GM18868 (cell line): ENCODE measurements around the gene CLEC4E.
A peak's percentile ranks its signal among the peaks of the same experiment; 100 is the strongest.
"Not testable (repeated sequence)": the region's sequence is repeated elsewhere in the genome, so short reads cannot be mapped to it uniquely, and the experiment has no call there.

Experiments
- ATAC-seq: cut with Tn5 transposase; IDR thresholded peaks from one replicate; pipeline ENCODE4 v1.9.1; 2021; ENCODE audit warnings: mild to moderate bottlenecking, moderate library complexity; ENCODE audit not compliant: unreplicated experiment

CLEC4E gene

DNA sequence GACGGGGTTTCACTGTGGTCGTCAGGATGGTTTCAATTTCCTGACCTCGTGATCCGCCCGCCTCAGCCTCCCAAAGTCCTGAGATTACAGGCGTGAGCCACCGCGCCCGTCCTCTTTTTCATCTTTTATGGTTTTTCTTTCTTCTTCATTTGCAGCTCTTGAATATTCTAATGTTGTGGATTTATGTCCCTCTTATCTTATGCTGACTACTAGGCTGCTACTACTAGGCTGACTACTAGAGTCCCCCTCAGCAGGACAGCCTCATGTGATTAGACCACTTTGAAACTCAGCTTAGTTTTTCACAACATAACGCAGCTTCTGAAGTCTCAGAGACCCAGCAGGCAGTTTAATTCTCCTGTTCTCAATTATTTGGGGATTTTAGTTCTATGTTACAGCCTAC is 857 bp upstream of the CLEC4E start:
- ATAC-seq: no peak

- ATAC-seq: not testable (repeated sequence)
Measured at GRCh38 chr12:8537820-8538219, 2.9 kb downstream of the CLEC4E start.

- ATAC-seq: no peak
Measured at GRCh38 chr12:8532045-8532444, 8.7 kb downstream of the CLEC4E start.

DNA sequence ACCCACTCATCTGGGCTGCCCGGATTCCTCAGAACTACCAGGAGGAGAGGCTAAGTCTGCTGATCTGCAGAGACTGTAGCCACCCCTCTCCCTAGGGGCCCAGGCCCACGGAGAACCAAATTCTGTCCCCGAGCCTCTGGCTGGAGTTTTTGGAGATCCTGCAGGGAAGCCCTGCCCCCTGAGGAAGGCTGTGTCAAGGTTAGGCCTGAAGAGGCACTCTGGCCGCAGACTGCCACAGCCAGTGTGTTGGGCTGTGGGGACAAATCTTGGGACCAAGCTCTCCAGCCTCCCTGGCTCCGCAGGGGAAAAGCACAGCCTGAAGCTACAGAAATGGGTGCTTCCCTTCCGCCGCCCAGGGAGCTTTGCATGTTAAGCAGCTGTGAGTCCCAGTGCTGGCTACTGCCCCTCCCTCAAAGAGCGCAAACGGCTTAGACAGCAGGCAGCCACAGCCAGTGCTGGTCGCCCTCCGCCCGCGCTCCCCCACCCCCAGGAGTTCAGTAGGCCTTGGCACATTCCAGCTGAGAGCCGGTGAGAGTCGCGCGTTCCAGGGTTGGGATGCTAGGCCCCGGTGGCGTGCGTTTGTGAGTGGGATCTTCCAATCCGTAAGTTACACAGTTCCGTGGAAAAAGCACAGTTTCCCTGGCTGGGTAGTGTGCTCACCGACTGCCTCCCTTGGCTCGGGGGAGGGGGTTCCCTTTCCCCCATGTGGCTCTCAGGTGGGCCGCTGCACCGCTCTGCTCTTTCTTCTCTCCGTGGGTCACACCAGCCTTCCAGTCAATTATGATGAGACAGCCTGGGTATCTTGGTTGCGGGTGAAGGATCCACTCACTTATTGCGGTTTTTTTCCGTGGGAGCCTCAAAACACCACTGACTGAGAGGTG is 13.2 kb downstream of the CLEC4E start:
- ATAC-seq: no peak

GRCh38 chr12:8519171-8519570 is 21.5 kb downstream of the CLEC4E start:
- ATAC-seq: no peak

- ATAC-seq: no peak
Measured at GRCh38 chr12:8517971-8518370, 22.7 kb downstream of the CLEC4E start.

DNA sequence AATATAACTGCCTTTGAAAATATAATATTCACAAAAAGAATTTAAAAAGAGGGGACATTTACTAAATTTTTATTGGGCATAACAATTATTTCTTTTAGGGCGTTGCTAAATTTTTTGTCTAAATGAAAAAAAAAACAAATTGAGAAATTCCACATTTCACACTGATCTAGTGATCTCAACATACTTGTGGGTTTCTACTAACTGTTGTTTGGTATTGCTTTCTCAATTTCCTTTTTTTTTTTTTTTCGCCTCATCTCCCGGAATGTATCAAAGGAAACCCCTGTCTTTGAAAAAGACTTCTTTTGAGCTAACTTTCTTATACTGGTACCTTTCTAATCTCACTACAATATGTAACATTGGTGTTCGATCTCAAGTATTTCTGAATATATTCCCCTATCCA is 27.4 kb downstream of the CLEC4E start, which contains the start of gene CLEC4D:
Gene CLEC4D, plus strand, starts transcription at position 248 of the 400 bp plus-strand sequence. CDS start 230 bp downstream, outside the sequence.
- no peak for ATAC-seq

DNA sequence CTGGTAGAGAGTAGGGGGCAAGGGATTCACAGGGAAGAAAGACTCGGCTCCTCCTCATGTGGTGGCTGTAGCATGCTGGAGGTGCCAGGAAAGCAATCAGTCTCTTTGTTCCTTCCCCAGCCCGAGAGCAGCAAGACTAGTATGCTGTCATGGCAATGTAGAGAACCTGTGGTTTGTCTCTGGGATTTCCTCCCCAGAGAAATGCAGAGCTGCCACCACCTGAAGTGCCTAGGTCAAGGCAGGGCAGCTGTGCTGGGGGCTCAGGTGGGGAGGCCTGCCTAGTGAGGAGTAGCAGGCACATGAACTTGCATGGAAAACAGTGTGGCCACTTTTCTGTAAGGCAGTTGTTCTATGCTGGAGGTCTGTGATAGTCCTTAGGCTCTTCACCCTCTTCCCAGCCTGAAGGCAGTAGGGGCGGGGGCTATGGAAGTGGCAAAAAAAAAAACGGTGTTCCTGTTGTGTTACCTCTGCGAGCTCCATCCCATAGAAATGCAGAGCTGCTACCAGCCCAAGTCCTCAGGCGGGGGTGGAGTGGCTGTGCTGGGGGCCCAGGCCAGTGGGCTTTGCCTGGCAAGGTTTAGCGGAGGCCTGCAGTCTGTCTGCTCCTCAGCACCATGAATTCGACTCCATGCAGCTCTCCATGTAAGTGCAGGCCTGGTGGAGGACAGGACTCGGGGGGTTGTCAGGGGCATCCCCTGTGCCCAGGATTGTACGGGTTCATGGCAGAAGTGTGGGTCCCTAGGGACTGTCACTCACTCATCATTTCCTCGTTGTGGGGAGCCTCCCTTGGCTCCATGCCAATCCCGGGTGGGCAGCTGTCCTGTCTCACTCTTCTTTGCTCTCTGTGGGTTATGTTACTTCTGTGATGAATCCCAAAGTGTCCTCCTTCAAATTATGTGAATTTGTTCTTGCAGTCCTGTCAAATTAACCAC is 31.5 kb downstream of the CLEC4E start:
- ATAC-seq: no peak

DNA sequence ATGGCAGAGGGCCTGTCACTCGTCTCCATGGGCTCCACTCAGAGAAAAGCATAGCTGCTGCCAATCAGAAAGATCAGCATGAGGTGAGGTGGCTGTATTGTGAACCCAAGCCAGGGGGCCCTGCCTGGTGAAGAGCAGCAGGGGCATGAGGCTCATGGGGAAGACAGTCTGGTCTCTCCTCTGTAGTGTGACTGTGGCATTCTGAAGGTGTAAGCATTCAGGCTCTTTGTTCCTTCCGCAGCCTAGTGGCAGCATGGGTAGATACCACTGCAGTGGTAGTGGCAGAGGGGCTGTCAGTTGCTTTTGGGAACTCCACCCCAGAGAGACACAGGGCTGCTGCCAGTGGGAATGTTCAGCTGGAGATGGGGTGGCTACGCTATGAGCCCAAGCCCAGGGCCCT is 32.5 kb downstream of the CLEC4E start:
- no peak for ATAC-seq

- ATAC-seq: no peak
Measured at GRCh38 chr12:8507596-8507995, 33.1 kb downstream of the CLEC4E start.

GRCh38 chr12:8504351-8504750 is 36.4 kb downstream of the CLEC4E start:
- ATAC-seq: no peak

DNA sequence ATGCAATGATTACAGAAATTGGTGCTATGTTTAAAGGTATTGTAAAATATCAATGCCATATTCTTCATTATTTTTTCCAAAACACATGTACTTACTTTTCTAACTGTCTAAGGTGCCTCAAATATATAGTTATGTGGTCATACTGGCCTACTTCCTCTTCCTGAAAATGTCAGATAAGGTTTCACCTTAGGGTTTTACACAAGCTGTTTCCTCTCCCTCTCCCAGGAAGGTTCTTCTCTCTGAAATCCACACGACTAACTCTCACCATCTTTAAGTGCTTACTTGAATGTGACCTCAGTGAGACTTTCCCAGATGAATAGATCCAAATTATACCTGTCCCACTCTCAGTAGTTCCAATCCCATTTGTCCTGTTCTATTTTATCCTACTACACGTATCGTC is 39.0 kb downstream of the CLEC4E start:
- ATAC-seq: no peak

DNA sequence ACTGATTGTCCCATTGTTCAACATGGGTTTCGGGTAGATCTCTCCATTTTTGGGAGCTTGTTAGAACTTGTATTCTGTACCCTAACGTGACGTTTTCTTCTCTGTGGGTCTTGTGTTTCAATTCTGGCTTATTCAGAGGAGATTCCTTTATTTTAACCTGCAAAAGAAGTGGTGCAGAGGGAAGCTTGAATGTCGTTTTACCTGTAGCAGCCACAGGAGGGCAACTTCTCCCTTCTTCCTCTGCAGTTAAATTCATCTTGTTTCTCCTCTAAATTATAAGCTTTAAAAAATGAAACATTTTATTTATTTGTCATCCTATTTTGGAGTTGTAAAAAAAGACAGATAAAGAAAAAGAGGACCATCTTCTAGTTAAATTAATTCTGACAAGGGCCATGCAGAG is 41.1 kb downstream of the CLEC4E start:
- ATAC-seq: no peak

GRCh38 chr12:8496074-8496473 is 44.6 kb downstream of the CLEC4E start:
- ATAC-seq: not testable (repeated sequence)

DNA sequence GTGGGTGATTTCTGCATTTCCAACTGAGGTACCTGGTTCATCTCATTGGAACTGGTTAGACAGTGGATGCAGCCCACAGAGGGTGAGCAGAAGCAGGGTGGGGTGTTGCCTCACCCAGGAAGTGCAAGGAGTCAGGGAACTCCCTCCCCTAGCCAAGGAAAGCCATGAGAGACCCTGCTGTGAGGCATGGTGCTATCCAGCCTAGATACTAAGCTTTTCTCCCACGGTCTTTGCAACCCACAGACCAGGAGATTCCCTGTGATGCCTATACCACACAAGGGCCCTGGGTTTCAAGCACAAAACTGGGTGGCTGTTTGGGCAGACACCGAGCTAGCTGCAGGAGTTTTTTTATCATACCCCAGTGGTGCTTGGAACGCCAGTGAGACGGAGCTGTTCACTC is 45.0 kb downstream of the CLEC4E start:
- ATAC-seq: not testable (repeated sequence)

DNA sequence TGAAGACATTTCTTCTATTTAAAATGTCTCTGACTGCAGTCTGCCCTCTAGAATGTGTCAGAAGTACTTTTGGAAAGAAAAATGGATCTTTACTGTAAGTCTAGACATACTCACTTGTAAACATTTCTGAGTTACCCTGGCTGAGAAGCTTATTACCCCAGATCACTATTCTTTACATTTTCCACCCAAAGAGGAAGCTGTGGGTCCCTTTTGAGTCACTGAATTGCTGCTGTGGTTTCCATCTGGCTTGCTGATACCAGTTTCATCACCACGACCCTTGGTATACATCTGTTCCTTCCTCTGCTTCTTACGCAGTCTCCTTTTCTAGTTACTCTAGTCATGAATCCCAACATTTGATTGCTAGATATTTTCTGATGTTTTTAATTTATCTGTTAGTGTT is 47.6 kb downstream of the CLEC4E start:
- ATAC-seq: peak; percentile 100

GRCh38 chr12:8491646-8492530 is 48.8 kb downstream of the CLEC4E start:
- no peak for ATAC-seq
